CD4-positive, alpha-beta T cell (primary cell): ENCODE data around the gene LMX1B. TPM values are rescaled to one million over a fixed set of nuclear protein-coding genes. Genes with fewer than 3 reads are reported as not detected.

ENCODE experiments used
- ATAC-seq: fragments of 200-7000 bp; cut with Tn5 transposase; one replicate; pipeline ENCODE4 v1.10.0; 2022; ENCODE audit warnings: mild to moderate bottlenecking; ENCODE audit not compliant: poor library complexity
- CTCF ChIA-PET: fragments of 350-600 bp; sonication (Branson Sonifier 250); formaldehyde crosslinking; loops from one replicate; lab custom pipeline; 2021; ENCODE audit warnings: antibody characterized with exemption, inconsistent platforms; lab: Charles Lee
- POLR2A ChIA-PET: fragments of 350-600 bp; sonication (Branson Sonifier 250); formaldehyde crosslinking; loops from one replicate; lab custom pipeline; 2021; ENCODE audit warnings: antibody characterized with exemption, inconsistent platforms; lab: Charles Lee
- DNase-seq, 14 experiments: peaks; one replicate each; pipeline ENCODE4 v3.0.0-alpha.2; 2013 to 2020; ENCODE audit warnings: mixed read lengths in 2 of 14
- H3K27ac ChIP-seq, 2 donors: one replicate each; pipeline versions ENCODE4 v1.5.1 to v1.7.0; 2013; ENCODE audit warnings: low read length in 2 of 2, low read depth in 1 of 2, mild to moderate bottlenecking in 1 of 2
- H3K27me3 ChIP-seq, 2 experiments: 1 replicate in 1 of 2; 2 replicates in 1 of 2; pipeline versions ENCODE4 v1.6.1 to v1.7.0; 2013; ENCODE audit warnings: low read length in 2 of 2, control low read depth in 1 of 2, mild to moderate bottlenecking in 1 of 2, moderate library complexity in 1 of 2; ENCODE audit not compliant: insufficient read depth in 2 of 2, control insufficient read depth in 1 of 2
- H3K36me3 ChIP-seq: one replicate; pipeline ENCODE4 v1.6.1; 2013; ENCODE audit warnings: low read length, control low read depth; ENCODE audit not compliant: insufficient read depth
- H3K4me1 ChIP-seq: one replicate; pipeline ENCODE4 v1.6.1; 2013; ENCODE audit warnings: low read length, control low read depth; ENCODE audit not compliant: insufficient read depth
- H3K4me3 ChIP-seq: one replicate; pipeline ENCODE4 v1.5.1; 2013; ENCODE audit warnings: mild to moderate bottlenecking, low read length, moderate library complexity
- H3K9me3 ChIP-seq, 2 experiments: 1 replicate in 1 of 2; 2 replicates in 1 of 2; pipeline versions ENCODE4 v1.6.1 to v1.7.0; 2013; ENCODE audit warnings: low read length in 2 of 2, mild to moderate bottlenecking in 2 of 2, control low read depth in 1 of 2, moderate library complexity in 1 of 2; ENCODE audit not compliant: control insufficient read depth in 1 of 2, insufficient read depth in 1 of 2
- H3K27ac Mint-ChIP-seq: one replicate; pipeline ENCODE4 v1.8.0; 2020; ENCODE audit warnings: mixed read lengths
- H3K27me3 Mint-ChIP-seq: one replicate; pipeline ENCODE4 v1.8.0; 2021; ENCODE audit warnings: mixed read lengths
- H3K36me3 Mint-ChIP-seq: one replicate; pipeline ENCODE4 v1.8.0; 2021; ENCODE audit warnings: low read depth, mixed read lengths
- H3K4me1 Mint-ChIP-seq: one replicate; pipeline ENCODE4 v1.8.0; 2021; ENCODE audit warnings: low read depth, mixed read lengths
- H3K4me3 Mint-ChIP-seq: one replicate; pipeline ENCODE4 v1.8.0; 2020; ENCODE audit warnings: mild to moderate bottlenecking, mixed read lengths
- H3K9me3 Mint-ChIP-seq: one replicate; pipeline ENCODE4 v1.8.0; 2020; ENCODE audit warnings: mixed read lengths
- CTCF ChIP-seq: fragments of 200-600 bp; IDR thresholded peaks from one replicate; pipeline ENCODE4 v1.8.0; 2022; ENCODE audit warnings: antibody characterized with exemption, mild to moderate bottlenecking
- intact Hi-C, 2 experiments: fragments of 100-400 bp; cut with DNase I in 1 of 2; cut with micrococcal nuclease in 1 of 2; formaldehyde crosslinking; loops; one replicate each; pipeline versions ENCODE4 v1.15.1 to v1.9.0; 2023 to 2025; cut with DNase I, micrococcal nuclease
- total RNA-seq, 174 experiments: library from RNA in 2 of 174; stranded (reverse) in 2 of 174; gene quantifications; one replicate each; pipeline ENCODE4 v1.2.3 and lab custom pipeline; 2021 to 2026

LMX1B gene
- total RNA-seq, 2 experiments from 2014 or later, result not detected

- H3K36me3 Mint-ChIP-seq, result no peaks in the 10 kb centered on the region
- H3K27ac Mint-ChIP-seq, result no peak overlapping the region
- POLR2A ChIA-PET, result no interaction called here
- Histone ChIP-seq H3K4me1 (peaks cover 5% of the 10 kb centered on the region), H3K36me3 (no peaks in the 10 kb centered on the region), H3K4me3 (no peak overlapping the region), H3K9me3 (peaks cover 0 to 6% of the 10 kb centered on the region in 2 experiments), H3K27me3 (peaks cover 48 to 85% of the 10 kb centered on the region in 2 experiments), H3K27ac (no peak overlapping the region)
- no peaks in the 10 kb centered on the region for H3K9me3 Mint-ChIP-seq
- no peaks in the 10 kb centered on the region for H3K4me1 Mint-ChIP-seq
- CTCF ChIA-PET, result no interaction called here
- no peak overlapping the region for H3K4me3 Mint-ChIP-seq
- intact Hi-C loops, result no loop called here
- ATAC-seq (no peak), DNase-seq (no peak)
- no peak for TF ChIP-seq CTCF
- peaks cover 81% of the 10 kb centered on the region for H3K27me3 Mint-ChIP-seq
These were observed 69.9 kb downstream of the LMX1B start for GRCh38 chr9:126683698-126684044.

- H3K9me3 Mint-ChIP-seq, result no peaks in the 10 kb centered on the region
- no peaks in the 10 kb centered on the region for H3K36me3 ChIP-seq
- no peak for TF ChIP-seq CTCF
- no peak overlapping the region for H3K4me3 Mint-ChIP-seq
- H3K27ac Mint-ChIP-seq, result no peak overlapping the region
- ChIA-PET CTCF (no interaction called here), POLR2A (no interaction called here)
- no peaks in the 10 kb centered on the region for H3K4me1 Mint-ChIP-seq
- DNase-seq (no peak), ATAC-seq (no peak)
- no peaks in the 10 kb centered on the region for H3K36me3 Mint-ChIP-seq
- H3K9me3 ChIP-seq, result peaks cover 0 to 6% of the 10 kb centered on the region in 2 experiments
- peaks cover 5% of the 10 kb centered on the region for H3K4me1 ChIP-seq
- peaks cover 81% of the 10 kb centered on the region for H3K27me3 Mint-ChIP-seq
- H3K27ac ChIP-seq, result no peak overlapping the region
- intact Hi-C loops, result no loop called here
- no peak overlapping the region for H3K4me3 ChIP-seq
- H3K27me3 ChIP-seq, result peaks cover 50 to 86% of the 10 kb centered on the region in 2 experiments
These were observed 70.6 kb downstream of the LMX1B start for GRCh38 chr9:126684345-126684744.

DNA sequence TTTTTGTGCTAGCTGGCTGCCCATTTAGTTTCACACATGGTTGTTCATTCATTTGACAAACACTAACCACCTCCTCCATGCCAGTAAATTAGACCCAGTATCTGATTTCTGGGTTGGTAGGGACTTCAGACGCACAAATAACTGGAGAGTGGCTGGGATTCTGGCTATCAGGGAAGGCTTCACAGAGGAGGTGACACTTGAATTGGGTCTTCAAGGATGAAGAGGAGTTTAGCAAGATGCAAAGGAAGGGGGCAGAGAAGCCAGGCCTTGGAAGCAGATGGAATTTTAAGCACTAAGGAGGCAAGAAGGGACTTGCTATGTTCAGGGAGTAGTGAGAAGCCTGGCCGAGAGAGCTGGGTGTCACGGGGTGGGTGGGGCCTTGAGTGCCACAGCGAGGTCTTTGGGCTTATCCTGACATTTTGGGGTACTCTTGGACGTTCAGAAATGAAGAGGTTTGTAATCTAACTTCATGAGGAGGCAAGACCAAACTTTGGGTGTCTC lies 71.3 kb downstream of the LMX1B start:
- no peak for DNase-seq
- Histone ChIP-seq H3K27ac (no peak overlapping the region), H3K27me3 (peaks cover 56 to 81% of the 10 kb centered on the region in 2 experiments), H3K4me1 (peaks cover 5% of the 10 kb centered on the region), H3K4me3 (no peak overlapping the region), H3K36me3 (no peaks in the 10 kb centered on the region), H3K9me3 (peaks cover 0 to 6% of the 10 kb centered on the region in 2 experiments)
- Mint-ChIP-seq H3K36me3 (no peaks in the 10 kb centered on the region), H3K4me1 (no peaks in the 10 kb centered on the region), H3K4me3 (no peak overlapping the region), H3K27ac (no peak overlapping the region), H3K27me3 (peaks cover 79% of the 10 kb centered on the region), H3K9me3 (no peaks in the 10 kb centered on the region)
- TF ChIP-seq CTCF, result no peak
- ChIA-PET POLR2A (no interaction called here), CTCF (no interaction called here)
- intact Hi-C loops, result no loop called here
- ATAC-seq, result no peak
